ENCODE measurements around the gene SUMO2. TPM values are rescaled to one million over a fixed set of nuclear protein-coding genes. Genes with fewer than 3 reads are reported as not detected.
"Not testable (repeated sequence)": the region's sequence is repeated elsewhere in the genome, so short reads cannot be mapped to it uniquely, and the experiment has no call there.

Gene SUMO2
- total and polyA plus RNA-seq, 2 donors from 2014 or later = 279 to 315 TPM

GRCh38 chr17:75168998-75169397 is 13.8 kb downstream of the SUMO2 start:
- Histone ChIP-seq H3K9ac (ENCODE audit: low read length in 3 of 3) (no peak overlapping the region), H3K27ac (ENCODE audit: low read depth in 2 of 2, low read length in 2 of 2) (no peak overlapping the region), H3K27me3 (ENCODE audit: control insufficient read depth, insufficient read depth, low read length) (no peaks in the 10 kb centered on the region), H3K36me3 (ENCODE audit: control insufficient read depth in 2 of 3, insufficient read depth in 3 of 3, low read length in 3 of 3) (peaks cover 5 to 14% (median 10%) of the 10 kb centered on the region in 3 donors), H3K9me3 (ENCODE audit: control insufficient read depth in 2 of 3, insufficient read depth in 1 of 3, low read length in 3 of 3) (no peaks in the 10 kb centered on the region), H3K4me3 (ENCODE audit: low read length in 3 of 3) (no peak overlapping the region), H3K4me1 (ENCODE audit: control insufficient read depth in 2 of 3, insufficient read depth in 2 of 3, low read depth in 1 of 3, low read length in 3 of 3) (no peaks in the 10 kb centered on the region)
- DNase-seq = no peak
- intact Hi-C loops (cut with DNase I) = no loop called here
- no peak for FAIRE-seq
- TF ChIP-seq, protein P1, sequence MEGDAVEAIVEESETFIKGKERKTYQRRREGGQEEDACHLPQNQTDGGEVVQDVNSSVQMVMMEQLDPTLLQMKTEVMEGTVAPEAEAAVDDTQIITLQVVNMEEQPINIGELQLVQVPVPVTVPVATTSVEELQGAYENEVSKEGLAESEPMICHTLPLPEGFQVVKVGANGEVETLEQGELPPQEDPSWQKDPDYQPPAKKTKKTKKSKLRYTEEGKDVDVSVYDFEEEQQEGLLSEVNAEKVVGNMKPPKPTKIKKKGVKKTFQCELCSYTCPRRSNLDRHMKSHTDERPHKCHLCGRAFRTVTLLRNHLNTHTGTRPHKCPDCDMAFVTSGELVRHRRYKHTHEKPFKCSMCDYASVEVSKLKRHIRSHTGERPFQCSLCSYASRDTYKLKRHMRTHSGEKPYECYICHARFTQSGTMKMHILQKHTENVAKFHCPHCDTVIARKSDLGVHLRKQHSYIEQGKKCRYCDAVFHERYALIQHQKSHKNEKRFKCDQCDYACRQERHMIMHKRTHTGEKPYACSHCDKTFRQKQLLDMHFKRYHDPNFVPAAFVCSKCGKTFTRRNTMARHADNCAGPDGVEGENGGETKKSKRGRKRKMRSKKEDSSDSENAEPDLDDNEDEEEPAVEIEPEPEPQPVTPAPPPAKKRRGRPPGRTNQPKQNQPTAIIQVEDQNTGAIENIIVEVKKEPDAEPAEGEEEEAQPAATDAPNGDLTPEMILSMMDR (IDR thresholded peaks at IDR 0.05; ENCODE audit: borderline replicate concordance, extremely low read depth, insufficient read depth) = no peak

GRCh38 chr17:75164606-75165005 is 18.2 kb downstream of the SUMO2 start:
- H3K4me3 ChIP-seq (ENCODE audit: low read length in 3 of 3); FAIRE-seq; H3K27ac ChIP-seq (ENCODE audit: low read depth in 2 of 2, low read length in 2 of 2); DNase-seq; intact Hi-C loops (cut with DNase I); H3K36me3 ChIP-seq (ENCODE audit: control insufficient read depth in 2 of 3, insufficient read depth in 3 of 3, low read length in 3 of 3); H3K4me1 ChIP-seq (ENCODE audit: control insufficient read depth in 2 of 3, insufficient read depth in 2 of 3, low read depth in 1 of 3, low read length in 3 of 3); H3K27me3 ChIP-seq (ENCODE audit: control insufficient read depth, insufficient read depth, low read length); H3K9ac ChIP-seq (ENCODE audit: low read length in 3 of 3); H3K9me3 ChIP-seq (ENCODE audit: control insufficient read depth in 2 of 3, insufficient read depth in 1 of 3, low read length in 3 of 3): not testable (repeated sequence)

- DNase-seq = no peak
- Histone ChIP-seq H3K27me3 (ENCODE audit: control insufficient read depth, insufficient read depth, low read length) (no peaks in the 10 kb centered on the region), H3K9ac (ENCODE audit: low read length in 3 of 3) (no peak overlapping the region), H3K27ac (ENCODE audit: low read depth in 2 of 2, low read length in 2 of 2) (no peak overlapping the region), H3K4me1 (ENCODE audit: control insufficient read depth in 2 of 3, insufficient read depth in 2 of 3, low read depth in 1 of 3, low read length in 3 of 3) (no peaks in the 10 kb centered on the region), H3K4me3 (ENCODE audit: low read length in 3 of 3) (no peak overlapping the region), H3K36me3 (ENCODE audit: control insufficient read depth in 2 of 3, insufficient read depth in 3 of 3, low read length in 3 of 3) (peaks cover 0 to 6% (median 6%) of the 10 kb centered on the region in 3 donors), H3K9me3 (ENCODE audit: control insufficient read depth in 2 of 3, insufficient read depth in 1 of 3, low read length in 3 of 3) (no peaks in the 10 kb centered on the region)
- intact Hi-C loops (cut with DNase I) = no loop called here
- no peak for FAIRE-seq
- TF ChIP-seq, protein P1 (IDR thresholded peaks at IDR 0.05; ENCODE audit: borderline replicate concordance, extremely low read depth, insufficient read depth) = no peak
These were observed 19.7 kb downstream of the SUMO2 start for GRCh38 chr17:75163074-75163473.

DNA sequence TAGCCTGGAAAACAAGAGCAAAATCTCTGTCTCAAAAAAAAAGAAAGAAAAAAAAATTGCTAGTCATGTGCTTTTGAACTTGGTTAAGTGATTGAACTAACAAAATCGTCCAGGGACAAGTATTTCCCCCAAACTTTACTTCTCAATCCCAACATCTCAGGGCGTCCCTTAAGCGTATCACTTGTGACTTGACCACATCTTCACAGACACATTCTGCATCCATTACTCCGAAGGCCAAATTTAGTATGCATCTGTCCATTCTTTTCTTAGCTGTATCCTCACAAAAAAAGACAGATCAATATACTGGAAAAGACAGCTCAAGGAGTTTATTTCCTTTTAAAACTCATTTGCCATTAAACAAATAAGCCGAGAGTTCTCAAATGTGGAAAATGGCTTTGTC is 22.5 kb downstream of the SUMO2 start:
- H3K4me3 ChIP-seq (ENCODE audit: low read length in 3 of 3) = no peak overlapping the region
- no peaks in the 10 kb centered on the region for H3K9me3 ChIP-seq (ENCODE audit: control insufficient read depth in 2 of 3, insufficient read depth in 1 of 3, low read length in 3 of 3)
- intact Hi-C loops (cut with DNase I) = no loop called here
- no peaks in the 10 kb centered on the region for H3K4me1 ChIP-seq (ENCODE audit: control insufficient read depth in 2 of 3, insufficient read depth in 2 of 3, low read depth in 1 of 3, low read length in 3 of 3)
- no peak overlapping the region for H3K27ac ChIP-seq (ENCODE audit: low read depth in 2 of 2, low read length in 2 of 2)
- TF ChIP-seq, protein P1 (IDR thresholded peaks at IDR 0.05; ENCODE audit: borderline replicate concordance, extremely low read depth, insufficient read depth) = no peak
- no peak overlapping the region for H3K9ac ChIP-seq (ENCODE audit: low read length in 3 of 3)
- H3K27me3 ChIP-seq (ENCODE audit: control insufficient read depth, insufficient read depth, low read length) = no peaks in the 10 kb centered on the region
- DNase-seq (no peak), FAIRE-seq (no peak)
- no peaks in the 10 kb centered on the region for H3K36me3 ChIP-seq (ENCODE audit: control insufficient read depth in 2 of 3, insufficient read depth in 3 of 3, low read length in 3 of 3)
